Measurements from ENCODE around the gene STPG3. TPM values are rescaled to one million over a fixed set of nuclear protein-coding genes. Genes with fewer than 3 reads are reported as not detected.

Gene STPG3
- total RNA-seq, 1 donor from 2014 or later, result not detected

- Mint-ChIP-seq H3K27ac (no peak overlapping the region), H3K27me3 (no peaks in the 10 kb centered on the region), H3K4me3 (ENCODE audit: low read depth) (no peak overlapping the region), H3K36me3 (ENCODE audit: insufficient read depth) (peaks cover 6% of the 10 kb centered on the region), H3K4me1 (ENCODE audit: low read depth) (peaks cover under 1% of the 10 kb centered on the region), H3K9me3 (ENCODE audit: low read depth) (no peaks in the 10 kb centered on the region)
- no peak for TF ChIP-seq CTCF (IDR thresholded peaks at IDR 0.05; ENCODE audit: unreplicated experiment)
- no peak for DNase-seq (ENCODE audit: low spot score, unreplicated experiment)
Measured at GRCh38 chr9:137211532-137211931, 39.6 kb upstream of the STPG3 start.

- no peaks in the 10 kb centered on the region for H3K9me3 Mint-ChIP-seq (ENCODE audit: low read depth)
- peaks cover 1% of the 10 kb centered on the region for H3K4me1 Mint-ChIP-seq (ENCODE audit: low read depth)
- TF ChIP-seq CTCF (IDR thresholded peaks at IDR 0.05; ENCODE audit: unreplicated experiment), result no peak
- H3K36me3 Mint-ChIP-seq (ENCODE audit: insufficient read depth), result peaks cover 4% of the 10 kb centered on the region
- no peak overlapping the region for H3K27ac Mint-ChIP-seq
- no peak overlapping the region for H3K4me3 Mint-ChIP-seq (ENCODE audit: low read depth)
- DNase-seq (ENCODE audit: low spot score, unreplicated experiment), result no peak
- no peaks in the 10 kb centered on the region for H3K27me3 Mint-ChIP-seq
Measured at GRCh38 chr9:137212520-137212919, 38.6 kb upstream of the STPG3 start.

DNA sequence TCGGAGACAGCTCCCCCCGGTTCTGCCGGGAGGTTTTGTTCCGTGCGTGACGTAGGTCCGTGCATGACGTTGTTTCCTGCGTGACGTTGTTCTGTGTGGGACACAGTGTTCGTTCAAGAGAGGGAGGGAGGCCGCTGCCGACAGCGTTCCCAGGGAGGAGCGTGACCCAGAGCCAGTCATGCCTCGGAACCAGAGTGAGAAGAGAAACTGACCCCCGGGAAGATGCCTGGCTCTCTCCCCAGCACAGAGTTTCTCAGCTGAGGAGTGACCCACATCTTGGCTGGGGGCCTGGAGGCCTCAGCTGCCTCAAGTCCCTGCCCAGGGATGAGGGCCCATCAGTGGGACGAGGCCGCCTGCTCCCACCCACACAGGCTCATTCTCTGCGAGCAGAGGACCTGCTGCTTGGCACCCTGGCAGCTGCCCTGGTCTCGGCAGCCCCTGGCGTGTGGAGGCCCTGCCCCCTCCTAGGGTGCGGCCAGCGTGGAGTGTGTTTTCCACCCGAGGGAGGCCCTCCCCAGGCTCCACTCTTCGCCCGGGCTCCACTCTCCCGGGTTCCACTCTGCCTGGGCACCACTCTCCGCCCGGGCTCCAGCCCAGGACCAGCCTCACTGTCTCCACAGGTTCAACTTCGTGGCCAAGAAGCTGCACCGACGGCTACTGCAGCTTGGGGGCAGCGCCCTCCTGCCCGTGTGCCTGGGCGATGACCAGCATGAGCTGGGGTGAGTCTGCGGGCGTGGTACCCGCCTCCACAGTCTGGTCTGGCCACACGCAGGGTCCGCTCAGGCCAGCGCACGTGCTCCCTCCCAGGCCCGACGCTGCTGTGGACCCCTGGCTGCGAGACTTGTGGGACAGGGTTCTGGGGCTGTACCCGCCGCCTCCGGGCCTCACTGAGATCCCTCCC lies 37.7 kb upstream of the STPG3 start:
- H3K4me1 Mint-ChIP-seq (ENCODE audit: low read depth), result peaks cover 2% of the 10 kb centered on the region
- no peaks in the 10 kb centered on the region for H3K27me3 Mint-ChIP-seq
- no peak for DNase-seq (ENCODE audit: low spot score, unreplicated experiment)
- H3K9me3 Mint-ChIP-seq (ENCODE audit: low read depth), result no peaks in the 10 kb centered on the region
- peaks cover 3% of the 10 kb centered on the region for H3K36me3 Mint-ChIP-seq (ENCODE audit: insufficient read depth)
- TF ChIP-seq CTCF (IDR thresholded peaks at IDR 0.05; ENCODE audit: unreplicated experiment), result no peak
- no peak overlapping the region for H3K27ac Mint-ChIP-seq
- H3K4me3 Mint-ChIP-seq (ENCODE audit: low read depth), result no peak overlapping the region

- no peaks in the 10 kb centered on the region for H3K9me3 Mint-ChIP-seq (ENCODE audit: low read depth)
- peaks cover 10% of the 10 kb centered on the region for H3K4me1 Mint-ChIP-seq (ENCODE audit: low read depth)
- no peak for DNase-seq (ENCODE audit: low spot score, unreplicated experiment)
- no peak overlapping the region for H3K27ac Mint-ChIP-seq
- no peak overlapping the region for H3K4me3 Mint-ChIP-seq (ENCODE audit: low read depth)
- H3K36me3 Mint-ChIP-seq (ENCODE audit: insufficient read depth), result peaks cover 4% of the 10 kb centered on the region
- no peaks in the 10 kb centered on the region for H3K27me3 Mint-ChIP-seq
- no peak for TF ChIP-seq CTCF (IDR thresholded peaks at IDR 0.05; ENCODE audit: unreplicated experiment)
Measured at GRCh38 chr9:137214620-137215019, 36.5 kb upstream of the STPG3 start.

GRCh38 chr9:137215196-137215986 lies 35.7 kb upstream of the STPG3 start:
- H3K4me3 Mint-ChIP-seq (ENCODE audit: low read depth), result no peak overlapping the region
- H3K36me3 Mint-ChIP-seq (ENCODE audit: insufficient read depth), result peaks cover 4% of the 10 kb centered on the region
- H3K9me3 Mint-ChIP-seq (ENCODE audit: low read depth), result no peaks in the 10 kb centered on the region
- no peak overlapping the region for H3K27ac Mint-ChIP-seq
- no peaks in the 10 kb centered on the region for H3K27me3 Mint-ChIP-seq
- peaks cover 10% of the 10 kb centered on the region for H3K4me1 Mint-ChIP-seq (ENCODE audit: low read depth)
- TF ChIP-seq CTCF (IDR thresholded peaks at IDR 0.05; ENCODE audit: unreplicated experiment), result no peak
- no peak for DNase-seq (ENCODE audit: low spot score, unreplicated experiment)

Measured in progenitor cell of endocrine pancreas (in vitro differentiated cells).